Adrenal gland (tissue), 5 donors: ENCODE data around the gene INO80D.

Experiments used
- CTCF ChIP-seq, 6 experiments: fragments of 450-650 bp in 4 of 6; fragments of 200-600 bp in 2 of 6; sonication (generic) in 1 of 6; IDR thresholded peaks; 1 replicate in 5 of 6; 2 replicates in 1 of 6; pipeline versions ENCODE4 v1.5.1 to v1.8.0; 2016 to 2021; ENCODE audit warnings: antibody characterized with exemption in 6 of 6, mild to moderate bottlenecking in 2 of 6, moderate library complexity in 1 of 6
- POLR2A ChIP-seq, 2 donors: fragments of 450-650 bp; IDR thresholded peaks; one replicate each; pipeline ENCODE4 v1.6.1; 2017; ENCODE audit warnings: antibody characterized with exemption in 2 of 2, mild to moderate bottlenecking in 2 of 2, moderate library complexity in 1 of 2
- donor health status: DM: no; HTN: no; CAD: no.

- TF ChIP-seq CTCF (IDR thresholded peaks at IDR 0.05) (peak in 2 of 6 experiments; percentile 15 to 33), POLR2A (IDR thresholded peaks at IDR 0.05) (no peak)
These were observed 81.8 kb downstream of the INO80D start for GRCh38 chr2:206004004-206004693.
